ENCODE data around the gene C1orf94. TPM values are rescaled to one million over a fixed set of nuclear protein-coding genes. Genes with fewer than 3 reads are reported as not detected.

Gene C1orf94
- total RNA-seq, 6 donors from 2014 or later: not detected

DNA sequence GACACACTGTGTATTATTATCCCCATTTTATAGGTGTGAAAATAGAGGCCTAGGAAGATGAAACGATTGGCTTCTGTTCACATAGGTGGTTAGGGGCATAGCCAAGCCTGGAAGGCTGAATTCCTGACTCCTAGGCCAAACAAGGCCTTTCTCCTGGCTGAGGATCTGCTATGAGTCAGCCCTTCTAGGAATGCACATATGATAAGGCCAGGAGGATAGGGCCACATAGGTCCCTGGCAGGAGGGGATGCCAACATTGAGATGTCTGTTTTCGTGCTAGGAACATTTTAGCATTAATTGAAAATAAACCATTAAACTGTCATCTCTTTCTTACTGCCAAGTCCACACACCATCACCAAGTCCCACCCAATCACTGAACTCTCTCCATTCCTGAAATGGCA is 20.8 kb upstream of the C1orf94 start:
- H3K27ac ChIP-seq: no peak overlapping the region
- H3K36me3 ChIP-seq: no peaks in the 10 kb centered on the region
- no peak for ATAC-seq (ENCODE audit: low FRiP score in 2 of 2)
- no peak for DNase-seq
- no peak overlapping the region for H3K4me3 ChIP-seq
- H3K4me1 ChIP-seq: no peaks in the 10 kb centered on the region
- TF ChIP-seq POLR2AphosphoS5 (IDR thresholded peaks at IDR 0.05) (no peak), EP300 (IDR thresholded peaks at IDR 0.05) (no peak), POLR2A (IDR thresholded peaks at IDR 0.05) (no peak)
- TF ChIP-seq, protein P1, sequence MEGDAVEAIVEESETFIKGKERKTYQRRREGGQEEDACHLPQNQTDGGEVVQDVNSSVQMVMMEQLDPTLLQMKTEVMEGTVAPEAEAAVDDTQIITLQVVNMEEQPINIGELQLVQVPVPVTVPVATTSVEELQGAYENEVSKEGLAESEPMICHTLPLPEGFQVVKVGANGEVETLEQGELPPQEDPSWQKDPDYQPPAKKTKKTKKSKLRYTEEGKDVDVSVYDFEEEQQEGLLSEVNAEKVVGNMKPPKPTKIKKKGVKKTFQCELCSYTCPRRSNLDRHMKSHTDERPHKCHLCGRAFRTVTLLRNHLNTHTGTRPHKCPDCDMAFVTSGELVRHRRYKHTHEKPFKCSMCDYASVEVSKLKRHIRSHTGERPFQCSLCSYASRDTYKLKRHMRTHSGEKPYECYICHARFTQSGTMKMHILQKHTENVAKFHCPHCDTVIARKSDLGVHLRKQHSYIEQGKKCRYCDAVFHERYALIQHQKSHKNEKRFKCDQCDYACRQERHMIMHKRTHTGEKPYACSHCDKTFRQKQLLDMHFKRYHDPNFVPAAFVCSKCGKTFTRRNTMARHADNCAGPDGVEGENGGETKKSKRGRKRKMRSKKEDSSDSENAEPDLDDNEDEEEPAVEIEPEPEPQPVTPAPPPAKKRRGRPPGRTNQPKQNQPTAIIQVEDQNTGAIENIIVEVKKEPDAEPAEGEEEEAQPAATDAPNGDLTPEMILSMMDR (IDR thresholded peaks at IDR 0.05): no peak
- WGBS, 2 donors: 62 to 79% methylated on average over 2 of the region's 2 CpGs
- no peaks in the 10 kb centered on the region for H3K27me3 ChIP-seq
- no peaks in the 10 kb centered on the region for H3K9me3 ChIP-seq

GRCh38 chr1:34156739-34157138 is 20.0 kb upstream of the C1orf94 start:
- H3K27me3 ChIP-seq: no peaks in the 10 kb centered on the region
- TF ChIP-seq, protein P1 (IDR thresholded peaks at IDR 0.05): no peak
- no peak for TF ChIP-seq POLR2A (IDR thresholded peaks at IDR 0.05)
- TF ChIP-seq POLR2AphosphoS5 (IDR thresholded peaks at IDR 0.05): no peak
- no peak for TF ChIP-seq EP300 (IDR thresholded peaks at IDR 0.05)
- DNase-seq: no peak
- 54 to 63% methylated on average over 3 of the region's 3 CpGs for WGBS, 2 donors
- no peaks in the 10 kb centered on the region for H3K4me1 ChIP-seq
- H3K4me3 ChIP-seq: no peak overlapping the region
- no peak for ATAC-seq (ENCODE audit: low FRiP score in 2 of 2)
- H3K36me3 ChIP-seq: no peaks in the 10 kb centered on the region
- H3K27ac ChIP-seq: no peak overlapping the region
- no peaks in the 10 kb centered on the region for H3K9me3 ChIP-seq

DNA sequence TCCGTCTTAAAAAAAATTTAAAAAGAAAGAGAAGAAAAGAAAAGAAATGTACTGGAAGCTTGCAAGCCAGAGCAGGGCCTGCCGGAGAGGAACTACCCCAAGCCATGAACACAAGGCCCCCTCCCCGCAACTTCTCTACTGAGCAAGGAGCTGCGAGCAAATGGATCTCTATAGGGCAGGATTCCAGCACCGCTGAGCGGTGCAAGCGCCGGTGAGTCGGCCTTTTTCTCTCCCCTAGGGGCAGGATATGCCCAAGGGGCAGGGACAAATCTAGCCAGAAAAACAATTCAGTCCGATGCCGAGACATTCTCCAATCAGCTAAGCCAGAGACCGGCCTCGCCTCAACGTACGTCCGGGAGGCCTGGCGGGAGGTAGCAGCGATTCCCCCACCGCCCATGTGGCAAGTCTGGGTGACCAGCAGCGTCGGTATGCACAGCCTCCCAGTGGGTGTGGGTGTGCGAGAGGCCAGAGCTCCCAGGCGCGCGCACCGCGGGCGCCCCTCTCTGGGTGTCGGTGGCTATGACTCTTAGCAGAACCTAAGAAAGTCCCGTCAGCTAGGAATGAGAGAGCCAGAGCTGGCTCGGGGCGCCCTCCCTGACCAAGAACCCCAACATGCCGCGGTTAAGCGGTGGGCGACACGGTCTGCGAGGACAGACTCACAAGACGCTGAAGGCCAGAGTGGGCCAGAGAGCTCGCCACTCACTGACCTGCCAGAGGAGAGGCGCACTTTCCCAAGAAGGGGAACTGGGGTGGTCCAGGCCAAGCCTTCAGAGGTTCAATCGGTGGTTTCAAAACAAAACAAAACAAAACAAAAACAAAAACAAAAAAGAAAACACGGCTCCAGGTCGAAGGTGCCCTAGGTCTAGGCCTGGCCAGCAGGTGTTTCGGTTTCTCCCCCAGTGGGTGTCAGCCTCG is 13.6 kb upstream of the C1orf94 start:
- WGBS, 2 donors: 1 to 3% methylated on average over 38 to 41 of the region's 46 CpGs
- H3K9me3 ChIP-seq: no peaks in the 10 kb centered on the region
- H3K27ac ChIP-seq: no peak overlapping the region
- DNase-seq (peak; percentile 76 to 93), ATAC-seq (ENCODE audit: low FRiP score in 2 of 2) (peak; percentile 91 to 93)
- peaks cover 0 to 49% (median 19%) of the 10 kb centered on the region in 4 donors for H3K27me3 ChIP-seq
- peaks cover 20 to 42% (median 26%) of the 10 kb centered on the region in 4 donors for H3K4me1 ChIP-seq
- peak overlapping the region in 3 of 4 donors; percentile 35 to 41 (median 41) for H3K4me3 ChIP-seq
- no peak for TF ChIP-seq POLR2A (IDR thresholded peaks at IDR 0.05)
- TF ChIP-seq, protein P1 (IDR thresholded peaks at IDR 0.05): peak in 5 of 6 experiments; percentile 38 to 73 (median 59)
- no peaks in the 10 kb centered on the region for H3K36me3 ChIP-seq

GRCh38 chr1:34163792-34164731 is 12.6 kb upstream of the C1orf94 start:
- DNase-seq (peak in 1 of 2 donors; percentile 80), ATAC-seq (ENCODE audit: low FRiP score in 2 of 2) (peak in 1 of 2 donors; percentile 31)
- Histone ChIP-seq H3K4me1 (peaks cover 20 to 42% (median 26%) of the 10 kb centered on the region in 4 donors), H3K27me3 (peaks cover 0 to 49% (median 19%) of the 10 kb centered on the region in 4 donors), H3K27ac (no peak overlapping the region), H3K9me3 (no peaks in the 10 kb centered on the region), H3K36me3 (no peaks in the 10 kb centered on the region), H3K4me3 (peak overlapping the region in 3 of 4 donors; percentile 35 to 41 (median 41))
- 1 to 2% methylated on average over 23 to 71 of the region's 75 CpGs for WGBS, 2 donors
- no peak for TF ChIP-seq POLR2AphosphoS5 (IDR thresholded peaks at IDR 0.05)
- TF ChIP-seq, protein P1 (IDR thresholded peaks at IDR 0.05): no peak
- TF ChIP-seq EP300 (IDR thresholded peaks at IDR 0.05): no peak
- TF ChIP-seq POLR2A (IDR thresholded peaks at IDR 0.05): no peak
